ENCODE measurements around the gene DOLK. TPM values are rescaled to one million over a fixed set of nuclear protein-coding genes. Genes with fewer than 3 reads are reported as not detected.

The DOLK gene
- total RNA-seq, 1 experiment from 2014 or later: 20.1 TPM

GRCh38 chr9:128940271-128940921 lies 7.0 kb downstream of the DOLK start:
- H3K23ac ChIP-seq (ENCODE audit: insufficient read length, low read depth, low read length): no peak overlapping the region
- H2BK120ac ChIP-seq (ENCODE audit: low read depth, low read length, poor library complexity, severe bottlenecking): no peak overlapping the region
- no peak overlapping the region for H3K14ac ChIP-seq (ENCODE audit: insufficient read depth, low read length)
- no CpG with 5 or more reads among the region's 15 CpGs for WGBS (ENCODE audit: extremely low coverage, insufficient read length, low lambda C conversion rate)
- Mint-ChIP-seq H3K9me3 (no peaks in the 10 kb centered on the region), H3K27me3 (ENCODE audit: low read depth) (no peaks in the 10 kb centered on the region; the same call in 1 of the 2 replicates), H3K4me1 (no peaks in the 10 kb centered on the region), H3K36me3 (ENCODE audit: insufficient read depth in 1 of 3, low read depth in 3 of 3) (peaks cover 0 to under 1% (median 0%) of the 10 kb centered on the region in 3 experiments; a peak in 2 of 7 replicates), H3K27ac (peak overlapping the region in 1 of 3 experiments; percentile 73; a peak in 2 of 7 replicates), H3K4me3 (no peak overlapping the region)
- H4K20me1 ChIP-seq (ENCODE audit: control insufficient read depth, insufficient read depth, insufficient read length): no peaks in the 10 kb centered on the region
- no peak overlapping the region for H2BK5ac ChIP-seq (ENCODE audit: insufficient read length, low read length)
- no peaks in the 10 kb centered on the region for H3K27me3 ChIP-seq (ENCODE audit: insufficient read depth, low read length)
- no peak overlapping the region for H2BK12ac ChIP-seq (ENCODE audit: insufficient read length, low read depth, low read length)
- H3K18ac ChIP-seq (ENCODE audit: insufficient read length, low read depth, low read length): no peak overlapping the region
- no peak overlapping the region for H3K9ac ChIP-seq (ENCODE audit: extremely low read depth, insufficient read length, low read length)
- H3K27ac ChIP-seq (ENCODE audit: insufficient read length, low read depth, low read length): no peak overlapping the region
- no peak overlapping the region for H4K91ac ChIP-seq (ENCODE audit: insufficient read length, low read depth, low read length)
- no peak overlapping the region for H4K8ac ChIP-seq (replicated peaks; ENCODE audit: insufficient read length, low read depth, low read length)
- H3K79me1 ChIP-seq (ENCODE audit: insufficient read depth, low read depth, low read length, poor library complexity, severe bottlenecking): no peaks in the 10 kb centered on the region
- H3K23me2 ChIP-seq (ENCODE audit: insufficient read length, low read depth, low read length, poor library complexity, severe bottlenecking): no peaks in the 10 kb centered on the region
- H3K4me2 ChIP-seq (ENCODE audit: insufficient read depth, insufficient read length, low read length): no peak overlapping the region
- no peaks in the 10 kb centered on the region for H3K9me3 ChIP-seq (ENCODE audit: control insufficient read depth, low read depth, low read length)
- no peak overlapping the region for H2BK15ac ChIP-seq (ENCODE audit: low read depth, low read length)
- no peak overlapping the region for H3K4ac ChIP-seq (ENCODE audit: low read depth, low read length)
- H3T11ph ChIP-seq (ENCODE audit: low read length): no peak overlapping the region
- H3K56ac ChIP-seq (ENCODE audit: insufficient read length, low read depth, low read length): no peak overlapping the region
- H2AFZ ChIP-seq (ENCODE audit: low read length): no peak overlapping the region
- H2BK20ac ChIP-seq (ENCODE audit: low read depth, low read length, poor library complexity, severe bottlenecking): no peak overlapping the region
- H3K4me1 ChIP-seq (ENCODE audit: insufficient read depth, low read length): no peaks in the 10 kb centered on the region
- DNase-seq: no peak
- no peak overlapping the region for H4K5ac ChIP-seq (ENCODE audit: insufficient read length, low read depth, low read length)
- no peak for TF ChIP-seq CTCF (conservative IDR thresholded peaks at IDR 0.05)
- H3K79me2 ChIP-seq (ENCODE audit: insufficient read depth, low read length): no peaks in the 10 kb centered on the region
- H2AK5ac ChIP-seq (ENCODE audit: insufficient read length, low read length): no peak overlapping the region
